Glutamatergic neuron (in vitro differentiated cells): ENCODE results near the gene NHSL2. TPM values are rescaled to one million over a fixed set of nuclear protein-coding genes. Genes with fewer than 3 reads are reported as not detected.

Source experiments
- DNase-seq: peaks from one replicate; pipeline ENCODE4 v3.0.0; 2022
- H3K27ac Mint-ChIP-seq: one replicate; pipeline ENCODE4 v1.8.0; 2020; ENCODE audit warnings: mild to moderate bottlenecking, mixed read lengths, inconsistent platforms; ENCODE audit not compliant: unreplicated experiment
- H3K27me3 Mint-ChIP-seq: one replicate; pipeline ENCODE4 v1.8.0; 2020; ENCODE audit warnings: mild to moderate bottlenecking, moderate library complexity, mixed read lengths, inconsistent platforms; ENCODE audit not compliant: unreplicated experiment
- H3K36me3 Mint-ChIP-seq: one replicate; pipeline ENCODE4 v1.8.0; 2020; ENCODE audit warnings: mild to moderate bottlenecking, mixed read lengths, inconsistent platforms; ENCODE audit not compliant: unreplicated experiment
- H3K4me1 Mint-ChIP-seq: one replicate; pipeline ENCODE4 v1.8.0; 2020; ENCODE audit warnings: mild to moderate bottlenecking, low read depth, mixed read lengths, inconsistent platforms; ENCODE audit not compliant: unreplicated experiment
- H3K4me3 Mint-ChIP-seq: one replicate; pipeline ENCODE4 v1.8.0; 2020; ENCODE audit warnings: mild to moderate bottlenecking, mixed read lengths, inconsistent platforms; ENCODE audit not compliant: unreplicated experiment
- H3K9me3 Mint-ChIP-seq: one replicate; pipeline ENCODE4 v1.8.0; 2020; ENCODE audit warnings: mild to moderate bottlenecking, moderate library complexity, mixed read lengths, inconsistent platforms; ENCODE audit not compliant: unreplicated experiment
- CTCF ChIP-seq: fragments of 200-600 bp; sonication (generic); IDR thresholded peaks from one replicate; pipeline ENCODE4 v1.5.0; 2021; ENCODE audit not compliant: partially characterized antibody, unreplicated experiment
- total RNA-seq: library from RNA; stranded (reverse); fragmentation: NEBNext Ultra II Directional; extraction: Animal tissue kit (Norgen Biotek cat#: 25700); gene quantifications from one replicate; pipeline ENCODE4 v1.2.1, GENCODE V29; 2021; ENCODE audit not compliant: unreplicated experiment

Gene NHSL2
- total RNA-seq, 1 donor from 2014 or later, result 7.3 TPM

- peaks cover 9% of the 10 kb centered on the region for H3K4me1 Mint-ChIP-seq
- H3K9me3 Mint-ChIP-seq, result peaks cover 3% of the 10 kb centered on the region
- H3K27ac Mint-ChIP-seq, result no peak overlapping the region
- peaks cover 7% of the 10 kb centered on the region for H3K27me3 Mint-ChIP-seq
- TF ChIP-seq CTCF, result no peak
- DNase-seq, result no peak
- H3K4me3 Mint-ChIP-seq, result no peak overlapping the region
- H3K36me3 Mint-ChIP-seq, result peaks cover 16% of the 10 kb centered on the region
Measured at GRCh38 chrX:72129661-72130060, 219.0 kb downstream of the NHSL2 start.

- Mint-ChIP-seq H3K4me3 (peak overlapping the region; percentile 59), H3K27ac (no peak overlapping the region), H3K4me1 (peaks cover 9% of the 10 kb centered on the region), H3K36me3 (peaks cover 16% of the 10 kb centered on the region), H3K27me3 (peaks cover 6% of the 10 kb centered on the region), H3K9me3 (peaks cover 3% of the 10 kb centered on the region)
- TF ChIP-seq CTCF, result no peak
- DNase-seq, result no peak
Measured at GRCh38 chrX:72130156-72130761, 219.6 kb downstream of the NHSL2 start.

GRCh38 chrX:72130762-72131250, 220.2 kb downstream of the NHSL2 start:
- Mint-ChIP-seq H3K27me3 (peaks cover 6% of the 10 kb centered on the region), H3K27ac (no peak overlapping the region), H3K9me3 (peaks cover 3% of the 10 kb centered on the region), H3K4me3 (peak overlapping the region; percentile 81), H3K36me3 (peaks cover 16% of the 10 kb centered on the region), H3K4me1 (peaks cover 8% of the 10 kb centered on the region)
- no peak for TF ChIP-seq CTCF
- DNase-seq, result peak; percentile 14

- Mint-ChIP-seq H3K36me3 (peaks cover 16% of the 10 kb centered on the region), H3K4me3 (peak within 1 kb of the TSS; percentile 85), H3K4me1 (peaks cover 5% of the 10 kb centered on the region), H3K9me3 (peaks cover 3% of the 10 kb centered on the region), H3K27me3 (peaks cover 6% of the 10 kb centered on the region), H3K27ac (peak within 1 kb of the TSS; percentile 78)
- DNase-seq, result peak; percentile 80
- TF ChIP-seq CTCF, result no peak
Measured at GRCh38 chrX:72131317-72132294, 221.0 kb downstream of the NHSL2 start, which contains the start of gene RTL5. RTL5 (minus strand) TSS chrX:72131915.
